ENCODE measurements around the gene CARNS1.

The CARNS1 gene

GRCh38 chr11:67428052-67429001, 12.8 kb downstream of the CARNS1 start, which contains the start of gene RPS6KB2:
TSS of gene RPS6KB2 (plus strand) at chr11:67428494. CDS start at chr11:67428546, 52 bp downstream.
- peak; percentile 96 for DNase-seq (ENCODE audit: low read depth)

GRCh38 chr11:67429038-67429668, 13.7 kb downstream of the CARNS1 start:
- DNase-seq (ENCODE audit: low read depth): no peak

- DNase-seq (ENCODE audit: low read depth): no peak
These were observed 14.2 kb downstream of the CARNS1 start for GRCh38 chr11:67429722-67430121.

- DNase-seq (ENCODE audit: low read depth): no peak
These were observed 16.1 kb downstream of the CARNS1 start for GRCh38 chr11:67431346-67432249.

GRCh38 chr11:67432655-67433349, 17.3 kb downstream of the CARNS1 start:
- no peak for DNase-seq (ENCODE audit: low read depth)

- DNase-seq (ENCODE audit: low read depth): no peak
These were observed 18.3 kb downstream of the CARNS1 start for GRCh38 chr11:67433536-67434394.

GRCh38 chr11:67434395-67434881, 19.0 kb downstream of the CARNS1 start:
- no peak for DNase-seq (ENCODE audit: low read depth)

GRCh38 chr11:67435031-67435726, 19.7 kb downstream of the CARNS1 start:
- no peak for DNase-seq (ENCODE audit: low read depth)

- DNase-seq (ENCODE audit: low read depth): no peak
These were observed 20.4 kb downstream of the CARNS1 start for GRCh38 chr11:67435727-67436458.

- no peak for DNase-seq (ENCODE audit: low read depth)
These were observed 21.1 kb downstream of the CARNS1 start for GRCh38 chr11:67436459-67437081.

GRCh38 chr11:67437082-67437808, 21.8 kb downstream of the CARNS1 start, which contains the start of gene PTPRCAP:
TSS of gene PTPRCAP (minus strand) at chr11:67437682. CDS start at chr11:67437619, 63 bp downstream.
- DNase-seq (ENCODE audit: low read depth): no peak

- no peak for DNase-seq (ENCODE audit: low read depth)
These were observed 22.3 kb downstream of the CARNS1 start for GRCh38 chr11:67437809-67438157.

- no peak for DNase-seq (ENCODE audit: low read depth)
These were observed 22.9 kb downstream of the CARNS1 start for GRCh38 chr11:67438158-67438902.

GRCh38 chr11:67439321-67440228, 24.1 kb downstream of the CARNS1 start:
- DNase-seq (ENCODE audit: low read depth): no peak

- no peak for DNase-seq (ENCODE audit: low read depth)
These were observed 25.0 kb downstream of the CARNS1 start for GRCh38 chr11:67440229-67441097.

Measured in iris pigment epithelial cell (primary cell).